22Rv1 (cell line): Measurements from ENCODE around the gene CTDSPL.

Experiments
- ZFX ChIP-seq: fragments of 450-650 bp; IDR thresholded peaks from 2 replicates; pipeline ENCODE4 v1.6.1; 2017; ENCODE audit warnings: antibody characterized with exemption, borderline replicate concordance
- TF ChIP-seq, protein P1 (sequence below): fragments of 450-650 bp; IDR thresholded peaks from 2 replicates; pipeline ENCODE4 v1.5.1; 2017; ENCODE audit warnings: mild to moderate bottlenecking

DNA sequence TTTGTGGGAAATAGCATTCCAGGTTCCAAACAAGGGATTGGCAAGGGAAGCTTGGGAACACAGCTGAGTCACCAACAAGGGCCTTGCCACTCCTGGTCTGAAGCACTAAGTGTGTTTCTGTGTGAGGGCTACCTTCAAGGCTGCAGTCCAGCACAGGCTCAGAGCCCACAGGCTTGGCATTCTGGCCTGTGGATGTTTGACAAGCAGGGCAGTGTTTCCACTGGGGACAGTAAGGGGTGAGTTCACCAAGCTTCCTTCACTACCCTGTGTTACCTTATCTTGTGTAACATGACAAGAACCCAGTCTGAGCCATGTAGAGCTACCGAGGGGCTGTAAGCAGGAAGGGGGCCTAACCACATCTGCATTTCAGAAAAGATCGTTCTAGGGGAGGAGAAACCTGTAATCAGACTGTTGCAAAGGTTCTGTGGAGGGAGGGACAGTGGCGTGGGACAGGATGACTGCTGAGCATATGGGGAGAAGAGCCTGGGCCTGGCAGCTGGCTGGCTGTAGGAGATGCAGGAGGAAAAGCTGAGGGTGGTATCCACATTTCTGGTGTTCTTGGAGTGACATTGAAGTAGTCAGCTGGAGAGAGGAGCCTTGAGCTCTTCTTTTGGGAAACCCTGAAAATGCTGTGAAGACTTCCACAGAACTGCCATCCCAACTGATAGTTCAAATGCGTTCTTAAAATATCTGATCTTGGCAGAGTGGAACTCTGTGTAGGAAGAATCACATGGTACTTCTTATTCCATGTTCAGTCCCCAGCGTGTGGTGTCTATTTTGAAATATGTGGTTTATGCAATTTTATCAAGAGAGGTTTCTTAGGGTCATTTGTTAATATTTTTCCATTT, 61.3 kb downstream of the CTDSPL start:
- TF ChIP-seq, protein P1, sequence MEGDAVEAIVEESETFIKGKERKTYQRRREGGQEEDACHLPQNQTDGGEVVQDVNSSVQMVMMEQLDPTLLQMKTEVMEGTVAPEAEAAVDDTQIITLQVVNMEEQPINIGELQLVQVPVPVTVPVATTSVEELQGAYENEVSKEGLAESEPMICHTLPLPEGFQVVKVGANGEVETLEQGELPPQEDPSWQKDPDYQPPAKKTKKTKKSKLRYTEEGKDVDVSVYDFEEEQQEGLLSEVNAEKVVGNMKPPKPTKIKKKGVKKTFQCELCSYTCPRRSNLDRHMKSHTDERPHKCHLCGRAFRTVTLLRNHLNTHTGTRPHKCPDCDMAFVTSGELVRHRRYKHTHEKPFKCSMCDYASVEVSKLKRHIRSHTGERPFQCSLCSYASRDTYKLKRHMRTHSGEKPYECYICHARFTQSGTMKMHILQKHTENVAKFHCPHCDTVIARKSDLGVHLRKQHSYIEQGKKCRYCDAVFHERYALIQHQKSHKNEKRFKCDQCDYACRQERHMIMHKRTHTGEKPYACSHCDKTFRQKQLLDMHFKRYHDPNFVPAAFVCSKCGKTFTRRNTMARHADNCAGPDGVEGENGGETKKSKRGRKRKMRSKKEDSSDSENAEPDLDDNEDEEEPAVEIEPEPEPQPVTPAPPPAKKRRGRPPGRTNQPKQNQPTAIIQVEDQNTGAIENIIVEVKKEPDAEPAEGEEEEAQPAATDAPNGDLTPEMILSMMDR: no peak
- no peak for TF ChIP-seq ZFX
